Epithelial cell of proximal tubule (primary cell): ENCODE results near the gene SOX10. TPM values are rescaled to one million over a fixed set of nuclear protein-coding genes. Genes with fewer than 3 reads are reported as not detected.

Source experiments
- DNase-seq: peaks from one replicate; pipeline ENCODE4 v3.0.0-alpha.2; 2011; ENCODE audit warnings: low read depth
- H3K4me3 ChIP-seq: 2 replicates; pipeline ENCODE4 v1.5.1; 2011; ENCODE audit warnings: low read depth, mild to moderate bottlenecking, low read length
- CTCF ChIP-seq: conservative IDR thresholded peaks from 2 replicates; pipeline ENCODE4 v1.5.1; 2012; ENCODE audit warnings: low read depth, mild to moderate bottlenecking, low read length
- total RNA-seq: library from RNA; depleted of rRNA; stranded (reverse); fragments of >200 nt; gene quantifications from 2 replicates; pipeline ENCODE4 v1.2.3, GENCODE V29; 2015

Gene SOX10
- total RNA-seq, 1 donor from 2014 or later: not detected

DNA sequence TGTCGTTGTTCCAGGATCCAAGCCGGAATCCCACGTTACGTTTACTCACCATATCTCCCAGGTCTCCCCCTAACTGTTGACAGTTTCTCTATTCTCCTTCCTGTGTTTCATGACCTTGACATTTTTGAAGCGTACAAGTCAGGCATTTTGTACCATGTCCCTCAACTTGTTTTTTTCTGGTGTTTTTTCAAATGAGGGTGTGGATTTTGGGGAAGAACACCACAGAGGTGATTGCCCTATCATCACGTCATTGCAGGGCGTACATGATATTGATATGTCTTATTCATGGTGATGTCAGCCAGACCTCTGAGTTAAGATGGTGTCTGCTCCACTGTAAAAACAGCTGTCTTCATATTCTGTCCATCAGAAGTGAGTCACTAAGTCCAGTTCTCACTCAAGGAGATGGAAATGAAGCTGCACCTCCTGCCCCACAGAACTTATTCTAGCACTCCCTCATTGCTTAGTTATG lies 28.3 kb upstream of the SOX10 start:
- DNase-seq: no peak
- no peak for TF ChIP-seq CTCF
- H3K4me3 ChIP-seq: no peak overlapping the region

GRCh38 chr22:38009000-38009806 lies 24.8 kb upstream of the SOX10 start:
- no peak for DNase-seq
- no peak for TF ChIP-seq CTCF

DNA sequence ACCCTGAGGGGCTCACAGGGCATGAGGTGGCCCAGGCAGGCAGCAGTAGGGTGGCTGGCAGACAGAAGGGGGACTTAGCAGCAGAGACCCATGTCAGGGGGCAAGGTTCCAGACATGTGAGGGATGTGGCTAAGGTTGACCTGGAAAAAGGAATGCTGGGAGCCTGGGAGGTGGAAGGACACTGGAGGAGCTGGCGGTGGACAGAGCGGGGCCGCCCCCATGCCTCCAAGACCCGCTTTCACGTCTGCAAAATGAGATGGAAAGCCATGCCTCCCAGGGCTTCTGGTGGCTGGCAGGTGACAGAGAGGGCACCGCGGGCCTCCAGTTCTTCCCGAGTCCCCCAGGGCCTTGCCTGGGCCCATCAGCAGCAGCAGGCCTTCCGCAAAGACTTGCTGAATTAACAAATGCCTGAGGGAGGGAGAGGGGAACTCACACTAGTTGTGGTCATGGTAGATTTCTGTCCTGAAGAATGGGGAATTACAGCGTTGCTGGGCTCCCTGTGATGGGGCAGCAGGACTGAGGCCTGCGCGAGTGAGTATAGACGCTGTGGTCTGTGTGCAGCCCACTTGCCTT lies 23.1 kb upstream of the SOX10 start:
- TF ChIP-seq CTCF: no peak
- no peak for DNase-seq
- no peak overlapping the region for H3K4me3 ChIP-seq

More at GRCh38 chr22:38009000-38009806, 24.8 kb upstream of the SOX10 start:
- no peak overlapping the region for H3K4me3 ChIP-seq

DNA sequence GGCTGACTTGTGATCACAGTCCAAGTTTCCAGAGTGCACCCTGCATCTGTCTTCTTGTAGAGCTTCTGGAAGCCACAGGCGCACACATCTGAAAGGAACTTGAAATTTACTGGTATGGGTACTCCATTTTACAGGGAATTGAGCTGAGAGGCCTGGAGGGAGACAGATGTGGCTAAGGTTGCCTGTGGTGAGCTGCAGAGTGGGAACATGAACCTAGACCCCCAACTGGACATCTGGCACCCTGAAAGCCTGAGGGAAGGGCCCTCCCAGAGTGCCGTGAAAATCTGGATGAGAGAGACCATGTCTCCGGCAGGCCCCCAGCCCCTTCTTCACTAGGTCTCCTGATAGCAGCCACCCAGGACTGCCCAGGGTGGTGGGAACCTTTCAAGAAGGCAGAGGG lies 22.6 kb upstream of the SOX10 start:
- no peak for DNase-seq
- TF ChIP-seq CTCF: no peak
- no peak overlapping the region for H3K4me3 ChIP-seq

- TF ChIP-seq CTCF: no peak
- H3K4me3 ChIP-seq: no peak overlapping the region
- no peak for DNase-seq
Measured at GRCh38 chr22:38005943-38006342, 21.6 kb upstream of the SOX10 start.

- no peak for DNase-seq
- TF ChIP-seq CTCF: no peak
- no peak overlapping the region for H3K4me3 ChIP-seq
Measured at GRCh38 chr22:37999640-38000272, 15.4 kb upstream of the SOX10 start.
